ENCODE data around the gene AP2M1. TPM values are rescaled to one million over a fixed set of nuclear protein-coding genes. Genes with fewer than 3 reads are reported as not detected.
"Not testable (repeated sequence)": the region's sequence is repeated elsewhere in the genome, so short reads cannot be mapped to it uniquely, and the experiment has no call there.

Gene AP2M1
- total RNA-seq, 1 experiment from 2014 or later, result 355 TPM

DNA sequence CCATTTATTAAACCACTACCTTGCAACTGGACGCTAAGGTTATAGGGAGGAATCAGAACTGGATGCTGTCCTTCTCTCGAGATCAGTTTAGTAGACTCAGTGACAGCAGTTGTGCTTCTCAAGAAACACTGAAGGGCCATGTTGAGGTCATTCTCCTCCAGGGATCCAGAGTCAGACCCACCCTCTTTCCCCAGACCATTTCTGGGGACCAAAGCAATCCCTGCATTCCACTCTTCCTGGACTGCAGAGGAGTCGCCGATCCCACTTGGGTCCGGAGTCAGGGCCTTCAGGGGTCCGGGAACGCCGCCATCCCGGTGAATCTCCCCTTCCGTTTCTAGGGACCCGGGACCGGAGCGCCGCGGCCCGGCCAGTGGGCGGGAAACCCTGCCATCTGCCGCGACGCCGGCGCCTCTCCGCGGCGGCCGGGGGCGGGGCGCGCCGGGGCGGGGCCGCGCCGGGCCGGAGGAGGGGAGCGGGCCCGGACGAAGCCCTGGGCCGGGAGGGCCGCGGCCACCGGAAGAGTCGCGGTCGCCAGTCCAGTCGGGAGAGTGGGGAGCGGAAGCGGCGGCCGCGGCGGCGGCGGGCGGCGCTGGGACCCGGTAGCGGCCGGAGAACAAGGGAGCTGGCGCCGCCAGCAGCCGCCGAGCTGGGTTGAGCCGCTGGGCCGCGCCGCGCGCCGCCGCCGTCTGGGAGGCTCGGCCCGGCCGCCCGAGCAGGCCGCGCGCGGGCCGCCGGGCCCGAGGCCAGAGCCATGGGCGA, 19.6 kb upstream of the AP2M1 start, which contains the start of gene DVL3:
Gene DVL3, plus strand, starts transcription at position 493 of the 759 bp plus-strand sequence. Its CDS starts 259 bp downstream, at position 752.
- in situ Hi-C loops (cut with HindIII; ENCODE audit: low pct_unique_long_range_greater_than_20kb, low sequenced_read_pairs), result no loop called here
- DNase-seq (ENCODE audit: low read depth, low spot score), result peak; percentile 61

DNA sequence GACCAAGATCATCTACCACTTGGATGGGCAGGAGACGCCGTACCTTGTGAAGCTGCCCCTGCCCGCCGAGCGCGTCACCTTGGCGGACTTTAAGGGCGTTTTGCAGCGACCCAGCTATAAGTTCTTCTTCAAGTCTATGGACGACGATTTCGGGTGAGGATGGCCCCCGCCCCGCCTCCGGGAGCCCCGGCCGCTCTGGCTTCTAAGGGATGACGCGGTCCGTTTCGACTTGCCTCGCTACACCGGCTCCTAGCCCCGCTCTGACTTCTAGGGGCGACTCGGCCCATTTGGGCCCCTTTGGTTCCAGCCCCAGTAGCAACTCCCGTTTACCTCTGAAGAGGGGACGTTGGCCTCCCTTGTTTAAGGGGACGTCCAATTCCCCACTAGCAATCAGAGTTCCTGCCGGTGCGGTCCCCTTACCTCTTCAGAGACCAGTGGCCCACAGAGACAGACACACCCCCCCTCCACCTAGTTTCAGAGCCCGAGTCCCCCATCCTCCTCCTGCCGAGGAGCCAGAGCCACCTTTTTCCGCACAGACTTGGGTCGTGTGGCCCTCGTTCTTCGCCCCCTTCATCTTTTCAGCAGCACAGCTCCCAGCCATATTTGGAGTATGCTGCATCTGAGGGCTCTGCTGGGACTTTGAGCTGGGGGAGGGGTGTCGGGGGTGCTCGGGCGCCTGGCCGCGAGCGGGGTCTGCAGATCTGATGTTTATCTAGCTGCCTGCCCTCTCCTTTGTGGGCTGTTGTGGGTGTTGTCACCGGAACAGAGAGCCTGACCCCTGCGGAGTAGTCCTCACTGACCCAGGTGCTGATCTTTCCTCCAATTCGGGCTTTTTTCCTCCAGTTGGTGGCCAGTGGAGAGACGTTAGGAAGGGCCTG, 18.8 kb upstream of the AP2M1 start:
- in situ Hi-C loops (cut with HindIII; ENCODE audit: low pct_unique_long_range_greater_than_20kb, low sequenced_read_pairs), result no loop called here

DNA sequence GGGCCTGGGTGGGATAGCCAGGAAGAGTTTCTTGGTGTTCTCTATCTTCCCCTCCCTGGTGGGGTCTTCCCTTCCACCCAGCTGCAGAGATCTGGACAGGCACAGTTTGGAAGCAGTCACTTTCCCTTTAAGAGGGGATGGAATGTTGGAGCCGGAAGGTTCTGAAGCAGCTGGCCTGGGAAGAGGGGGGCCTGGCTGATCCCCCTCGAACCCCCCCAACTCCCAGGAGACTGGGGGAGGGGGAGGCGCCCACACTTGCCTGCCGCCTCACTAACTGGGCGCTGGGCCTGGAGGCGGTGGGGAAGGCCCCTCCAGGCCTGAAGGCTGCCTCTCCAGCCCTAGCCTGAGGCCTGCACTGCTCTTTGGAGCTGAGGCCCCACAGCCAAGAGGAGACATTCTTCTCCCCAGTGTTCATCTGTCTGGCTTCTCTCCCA, 18.1 kb upstream of the AP2M1 start:
- DNase-seq (ENCODE audit: low read depth, low spot score), result peak; percentile 38
- in situ Hi-C loops (cut with HindIII; ENCODE audit: low pct_unique_long_range_greater_than_20kb, low sequenced_read_pairs), result no loop called here

More for the DNA sequence above, 18.8 kb upstream of the AP2M1 start:
- DNase-seq (ENCODE audit: low read depth, low spot score), result peak; percentile 14

DNA sequence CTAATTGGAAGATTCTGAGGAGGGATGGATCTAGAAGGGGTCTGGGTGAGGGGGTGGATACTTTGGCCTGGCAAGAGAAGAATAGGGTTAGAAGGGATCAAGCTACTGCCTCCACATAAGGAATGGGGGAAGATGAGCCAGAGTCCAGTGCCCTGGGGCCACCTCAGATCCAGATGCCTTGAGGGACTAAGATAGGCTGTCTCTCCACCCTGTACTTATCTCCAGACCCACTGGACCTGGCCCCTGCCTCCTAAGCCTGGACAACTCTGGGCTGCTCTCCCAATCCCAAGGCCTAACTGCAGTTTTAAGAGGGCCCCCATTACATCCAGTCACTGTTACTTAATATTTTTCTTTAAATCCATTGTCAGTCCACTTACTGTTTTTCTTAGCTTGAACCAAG, 17.4 kb upstream of the AP2M1 start:
- DNase-seq (ENCODE audit: low read depth, low spot score), result no peak
- in situ Hi-C loops (cut with HindIII; ENCODE audit: low pct_unique_long_range_greater_than_20kb, low sequenced_read_pairs), result no loop called here

DNA sequence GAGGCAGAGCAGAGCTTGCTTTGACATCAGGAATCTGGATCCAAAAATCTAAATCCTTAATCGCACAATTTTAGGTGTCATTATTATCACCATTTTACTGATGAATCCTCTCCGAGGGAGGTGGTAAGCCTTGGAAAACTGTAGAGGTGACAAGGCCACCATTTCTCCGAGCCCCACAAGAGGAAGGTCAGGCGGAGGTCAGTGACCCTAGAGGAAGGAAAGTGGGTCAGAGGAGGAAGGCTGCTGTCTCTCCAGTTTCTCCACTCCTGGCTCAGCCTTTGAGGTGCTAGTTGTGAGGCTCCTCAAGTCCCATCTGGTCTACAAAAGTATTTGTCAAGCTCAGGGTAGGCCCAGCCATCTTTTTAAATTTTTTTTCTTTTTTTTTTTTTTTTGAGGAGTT, 16.3 kb upstream of the AP2M1 start:
- no peak for DNase-seq (ENCODE audit: low read depth, low spot score)
- in situ Hi-C loops (cut with HindIII; ENCODE audit: low pct_unique_long_range_greater_than_20kb, low sequenced_read_pairs), result no loop called here

DNA sequence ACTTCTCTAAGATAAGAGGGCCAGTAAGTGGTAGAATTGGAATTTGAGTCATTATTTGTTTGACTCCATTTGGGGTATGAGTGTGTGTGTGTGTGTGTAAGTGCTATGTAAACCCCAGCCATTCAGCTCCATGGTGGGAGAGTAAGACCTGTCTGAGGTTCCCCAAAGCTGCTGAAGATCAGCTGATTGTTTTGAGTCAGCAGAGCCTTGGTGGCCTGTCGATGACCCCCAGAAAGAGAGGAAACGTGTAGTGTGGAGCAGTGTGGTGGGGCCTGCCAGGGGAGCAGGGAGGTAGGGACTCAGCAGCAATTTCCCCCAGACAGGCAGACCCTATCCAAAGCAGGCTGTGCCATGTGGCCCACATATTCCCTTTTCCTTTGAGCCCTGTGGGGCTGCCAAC, 14.2 kb upstream of the AP2M1 start:
- in situ Hi-C loops (cut with HindIII; ENCODE audit: low pct_unique_long_range_greater_than_20kb, low sequenced_read_pairs), result no loop called here
- DNase-seq (ENCODE audit: low read depth, low spot score), result no peak

DNA sequence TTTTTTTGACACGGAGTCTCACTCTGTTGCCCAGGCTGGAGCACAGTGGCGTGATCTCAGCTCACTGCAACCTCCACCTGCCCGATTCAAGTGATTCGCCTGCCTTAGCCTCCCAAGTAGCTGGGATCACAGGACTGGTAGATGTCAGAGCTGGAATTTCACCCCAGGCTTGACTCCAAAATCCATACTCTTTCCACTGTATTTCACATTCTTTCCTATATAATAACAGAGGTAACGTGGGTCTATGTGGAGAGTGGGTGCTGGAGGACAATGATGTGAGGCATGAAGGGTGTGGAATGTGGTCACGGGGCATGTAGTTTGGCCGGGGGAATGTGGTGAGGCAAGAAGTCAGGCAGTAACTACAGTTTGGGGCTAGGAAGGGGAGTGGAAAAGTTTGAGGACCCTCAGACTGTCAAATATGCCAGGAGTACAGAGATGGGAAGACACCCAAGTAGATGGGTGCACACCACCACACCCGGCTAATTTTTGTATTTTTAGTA, 12.0 kb upstream of the AP2M1 start:
- in situ Hi-C loops (cut with HindIII; ENCODE audit: low pct_unique_long_range_greater_than_20kb, low sequenced_read_pairs); DNase-seq (ENCODE audit: low read depth, low spot score): not testable (repeated sequence)

DNA sequence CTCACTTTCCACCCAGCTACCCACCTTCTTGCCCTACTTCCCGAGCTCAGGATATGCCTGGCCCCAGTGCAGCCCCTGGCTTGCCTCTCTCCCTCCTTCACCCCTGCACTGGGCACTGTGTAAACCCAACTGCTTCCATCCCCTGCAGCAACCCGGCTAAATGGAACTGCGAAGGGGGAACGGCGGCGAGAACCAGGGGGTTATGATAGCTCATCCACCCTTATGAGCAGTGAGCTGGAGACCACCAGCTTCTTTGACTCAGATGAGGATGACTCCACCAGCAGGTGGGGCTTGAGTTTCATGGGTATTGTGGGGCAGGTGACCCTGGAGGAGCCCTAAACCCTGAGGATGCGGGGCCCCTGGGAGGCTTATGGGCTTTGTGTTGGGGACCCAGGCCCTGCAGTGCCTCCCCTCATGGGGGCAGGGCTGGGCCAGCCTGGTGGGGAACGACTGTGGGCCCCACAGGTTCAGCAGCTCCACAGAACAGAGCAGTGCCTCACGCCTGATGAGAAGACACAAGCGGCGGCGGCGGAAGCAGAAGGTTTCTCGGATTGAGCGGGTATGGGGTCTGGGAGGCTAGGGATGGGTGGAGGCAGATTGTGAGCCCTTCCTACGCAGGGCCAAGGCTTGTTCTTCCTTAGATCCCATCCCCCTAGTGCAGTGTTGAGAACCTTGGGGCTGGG, 9.9 kb upstream of the AP2M1 start:
- in situ Hi-C loops (cut with HindIII; ENCODE audit: low pct_unique_long_range_greater_than_20kb, low sequenced_read_pairs), result no loop called here
- DNase-seq (ENCODE audit: low read depth, low spot score), result no peak

DNA sequence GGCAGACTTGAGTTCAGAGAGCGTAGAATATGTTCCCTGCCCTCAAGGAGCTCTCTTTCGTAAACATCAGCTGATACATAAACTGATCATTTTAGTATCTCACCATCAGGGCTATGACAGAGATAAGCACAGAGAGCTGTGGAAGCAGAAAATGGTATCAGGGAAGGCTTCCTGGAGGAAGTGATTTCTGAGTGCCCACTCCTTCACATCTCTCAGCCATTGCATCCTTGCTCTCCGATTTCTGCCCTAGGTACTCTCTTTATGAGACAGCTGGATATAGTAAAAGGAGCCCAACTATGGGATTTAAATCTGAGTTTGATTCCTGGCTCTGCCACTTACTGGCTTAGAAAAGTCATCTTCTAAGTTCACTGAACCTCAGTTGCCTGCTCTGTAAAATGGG, 9.1 kb upstream of the AP2M1 start:
- in situ Hi-C loops (cut with HindIII; ENCODE audit: low pct_unique_long_range_greater_than_20kb, low sequenced_read_pairs), result no loop called here
- DNase-seq (ENCODE audit: low read depth, low spot score), result no peak

DNA sequence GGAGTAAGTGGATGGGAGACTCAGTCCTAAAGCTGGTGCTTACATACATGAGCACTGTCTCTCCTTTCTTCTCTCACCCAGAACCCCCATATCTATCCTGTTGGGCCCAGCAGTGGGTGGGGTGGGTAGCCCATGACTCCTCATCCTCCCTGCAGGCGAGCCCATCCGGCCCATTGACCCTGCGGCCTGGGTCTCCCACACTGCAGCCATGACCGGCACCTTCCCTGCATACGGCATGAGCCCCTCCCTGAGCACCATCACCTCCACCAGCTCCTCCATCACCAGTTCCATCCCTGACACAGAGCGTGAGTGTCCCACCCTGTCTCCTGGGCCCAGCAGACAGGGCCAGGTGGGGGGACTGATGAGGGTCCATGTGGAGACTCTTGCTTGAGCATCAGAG, 8.0 kb upstream of the AP2M1 start:
- no peak for DNase-seq (ENCODE audit: low read depth, low spot score)
- in situ Hi-C loops (cut with HindIII; ENCODE audit: low pct_unique_long_range_greater_than_20kb, low sequenced_read_pairs), result no loop called here

DNA sequence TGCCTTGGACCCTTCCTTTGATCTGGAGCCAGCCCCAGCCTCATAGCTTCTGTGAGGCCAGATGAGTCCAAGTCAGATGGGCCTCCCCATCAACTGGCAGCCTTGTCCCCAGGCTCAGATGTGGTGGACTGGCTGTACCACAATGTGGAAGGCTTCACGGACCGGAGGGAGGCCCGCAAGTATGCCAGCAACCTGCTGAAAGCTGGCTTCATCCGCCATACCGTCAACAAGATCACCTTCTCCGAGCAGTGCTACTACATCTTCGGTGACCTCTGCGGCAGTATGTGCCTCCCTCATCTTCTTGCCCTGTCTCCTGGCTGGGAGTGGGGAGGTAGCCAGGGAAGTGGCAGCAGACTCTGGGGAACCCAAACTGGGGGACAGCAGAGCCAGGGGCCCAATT, 6.9 kb upstream of the AP2M1 start:
- DNase-seq (ENCODE audit: low read depth, low spot score), result no peak
- in situ Hi-C loops (cut with HindIII; ENCODE audit: low pct_unique_long_range_greater_than_20kb, low sequenced_read_pairs), result no loop called here

DNA sequence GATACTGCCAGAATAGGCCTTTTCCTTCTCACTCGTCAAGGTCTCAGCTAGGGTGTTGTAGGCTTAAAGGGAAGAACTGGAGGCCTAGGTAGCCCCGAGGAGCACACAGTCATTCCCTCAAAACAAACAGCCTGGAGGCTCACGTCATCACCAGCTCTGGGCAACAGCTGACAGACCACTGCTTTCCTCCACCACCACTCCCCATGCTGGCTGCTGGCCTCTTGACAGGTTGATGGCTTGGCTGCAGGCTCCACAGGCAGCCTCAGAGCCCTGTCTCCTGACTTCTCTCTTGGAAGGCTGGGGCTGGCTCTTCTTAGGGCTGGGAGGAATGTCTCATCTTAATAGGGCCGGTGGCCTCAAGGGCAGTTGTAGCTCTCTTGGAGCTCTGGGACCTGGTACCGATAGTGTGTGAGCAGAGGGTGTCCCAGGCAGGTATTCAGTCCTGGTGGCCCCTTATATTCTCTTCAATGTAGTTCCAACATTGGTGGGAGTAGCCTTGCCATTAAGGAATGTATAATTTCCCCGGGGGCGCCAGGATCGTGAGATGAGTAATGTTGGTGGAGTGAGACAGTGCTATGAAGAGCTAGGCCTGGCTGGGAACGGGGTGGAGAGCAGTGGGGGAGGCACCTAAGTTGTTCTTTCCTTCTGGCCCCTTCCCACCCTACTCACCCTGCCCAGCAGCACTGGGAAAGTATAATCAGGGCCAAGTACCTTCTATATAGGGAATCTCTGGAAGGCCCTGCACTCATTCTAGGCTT, 6.1 kb upstream of the AP2M1 start:
- in situ Hi-C loops (cut with HindIII; ENCODE audit: low pct_unique_long_range_greater_than_20kb, low sequenced_read_pairs), result no loop called here

DNA sequence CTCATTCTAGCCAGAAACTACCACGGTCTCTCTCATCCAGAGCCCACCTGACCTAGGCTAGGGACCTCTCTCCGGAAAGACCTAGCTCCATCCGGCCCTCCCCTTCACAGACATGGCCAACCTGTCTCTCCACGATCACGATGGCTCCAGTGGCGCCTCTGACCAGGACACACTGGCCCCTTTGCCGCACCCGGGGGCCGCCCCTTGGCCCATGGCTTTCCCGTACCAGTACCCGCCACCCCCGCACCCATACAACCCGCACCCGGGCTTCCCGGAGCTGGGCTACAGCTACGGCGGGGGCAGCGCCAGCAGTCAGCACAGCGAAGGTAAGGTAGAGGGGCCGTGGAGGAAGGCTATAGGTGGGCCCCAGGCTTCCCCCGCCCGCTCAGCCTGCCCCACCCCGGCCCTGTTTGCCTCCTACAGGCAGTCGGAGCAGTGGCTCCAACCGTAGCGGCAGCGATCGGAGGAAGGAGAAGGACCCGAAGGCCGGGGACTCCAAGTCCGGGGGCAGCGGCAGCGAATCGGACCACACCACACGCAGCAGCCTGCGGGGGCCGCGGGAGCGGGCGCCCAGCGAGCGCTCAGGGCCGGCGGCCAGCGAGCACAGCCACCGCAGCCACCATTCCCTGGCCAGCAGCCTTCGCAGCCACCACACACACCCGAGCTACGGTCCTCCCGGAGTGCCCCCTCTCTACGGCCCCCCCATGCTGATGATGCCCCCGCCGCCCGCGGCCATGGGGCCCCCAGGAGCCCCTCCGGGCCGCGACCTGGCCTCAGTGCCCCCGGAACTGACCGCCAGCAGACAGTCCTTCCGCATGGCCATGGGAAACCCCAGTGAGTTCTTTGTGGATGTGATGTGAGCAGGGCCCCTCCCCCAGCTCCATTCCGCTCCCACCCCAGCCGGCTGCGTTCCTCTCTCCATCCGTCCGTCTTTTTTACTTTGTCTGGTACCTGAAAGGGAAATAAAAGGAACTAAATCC, 4.5 kb upstream of the AP2M1 start:
- no peak for DNase-seq (ENCODE audit: low read depth, low spot score)
- in situ Hi-C loops (cut with HindIII; ENCODE audit: low pct_unique_long_range_greater_than_20kb, low sequenced_read_pairs), result no loop called here

More for the DNA sequence above, 6.1 kb upstream of the AP2M1 start:
- DNase-seq (ENCODE audit: low read depth, low spot score), result no peak

DNA sequence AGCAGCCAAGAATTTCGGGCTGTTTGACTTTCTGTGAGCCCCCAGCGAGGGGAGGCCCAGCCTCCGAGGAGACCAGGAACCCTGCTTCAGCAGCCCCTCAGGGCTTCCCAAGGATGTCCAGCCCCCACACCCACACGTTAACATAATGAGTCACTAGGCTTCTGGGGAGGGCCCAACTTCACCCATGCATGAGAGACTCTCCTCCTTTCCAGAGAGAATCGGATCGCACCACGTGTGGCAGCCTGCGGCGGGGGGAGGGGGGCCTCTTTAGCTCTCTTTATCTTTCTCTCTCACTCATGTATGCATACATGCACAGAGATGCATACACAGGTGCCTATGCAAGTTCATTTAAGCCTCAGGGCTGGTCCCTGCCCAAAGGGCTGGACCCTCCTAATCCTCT, 3.1 kb upstream of the AP2M1 start:
- in situ Hi-C loops (cut with HindIII; ENCODE audit: low pct_unique_long_range_greater_than_20kb, low sequenced_read_pairs), result no loop called here

DNA sequence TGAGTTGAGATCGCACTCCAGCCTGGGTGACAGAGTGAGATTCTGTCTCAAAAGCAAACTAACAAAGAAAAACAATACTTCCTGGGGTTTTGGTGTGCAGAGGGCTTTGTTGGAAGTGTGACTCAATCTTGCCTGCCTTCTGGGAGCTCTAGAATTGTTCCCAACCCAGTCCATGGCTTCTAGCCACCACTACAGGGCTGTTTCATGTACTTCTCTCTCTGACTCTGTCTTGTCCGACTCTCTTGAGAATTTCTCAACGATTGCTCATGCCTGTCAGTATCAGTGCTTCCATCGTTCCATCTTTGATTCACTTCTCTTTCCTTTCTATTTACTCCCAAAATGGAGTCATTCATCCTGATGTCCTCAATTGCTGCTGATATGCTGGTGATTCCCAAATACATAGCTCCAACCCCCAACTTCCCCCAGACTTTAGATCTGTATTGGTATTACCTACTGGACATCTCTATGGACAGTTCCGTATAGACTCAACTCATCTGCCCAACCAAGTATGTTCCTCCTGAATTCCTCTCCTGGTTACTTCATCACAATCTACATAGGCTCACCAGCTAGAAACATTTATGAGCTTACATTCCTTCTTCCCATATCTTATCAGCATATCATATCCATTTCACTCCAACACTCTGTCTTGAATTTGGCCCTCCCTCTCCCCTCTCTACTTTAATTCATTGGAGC, 1.8 kb upstream of the AP2M1 start:
- DNase-seq (ENCODE audit: low read depth, low spot score), result no peak
- in situ Hi-C loops (cut with HindIII; ENCODE audit: low pct_unique_long_range_greater_than_20kb, low sequenced_read_pairs), result no loop called here

More for the DNA sequence above, 3.1 kb upstream of the AP2M1 start:
- no peak for DNase-seq (ENCODE audit: low read depth, low spot score)

DNA sequence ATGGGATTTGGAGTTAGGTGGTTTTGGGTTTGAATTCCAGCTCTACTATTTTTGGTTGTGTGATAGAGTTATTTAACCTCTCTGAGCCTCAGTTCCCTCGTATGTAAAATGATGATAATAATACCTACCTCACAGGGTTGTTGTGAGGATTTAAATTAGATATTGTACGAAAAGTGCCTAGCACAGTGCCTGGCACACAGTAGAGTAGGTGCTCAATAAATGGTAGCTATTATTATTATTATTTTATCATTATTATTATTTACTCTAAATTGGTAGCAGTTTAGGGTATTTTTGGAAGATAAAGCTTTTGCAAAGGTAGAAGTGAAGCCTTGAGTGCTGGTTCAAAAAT, 1.3 kb upstream of the AP2M1 start:
- no peak for DNase-seq (ENCODE audit: low read depth, low spot score)
- in situ Hi-C loops (cut with HindIII; ENCODE audit: low pct_unique_long_range_greater_than_20kb, low sequenced_read_pairs), result no loop called here

Data from SK-MEL-5 (cell line).